NCI-H2171 treated with DMSO at 0.1 percent for 48 hours (cell line): Measurements from ENCODE around the gene KIF27.
"Not testable (repeated sequence)": the region's sequence is repeated elsewhere in the genome, so short reads cannot be mapped to it uniquely, and the experiment has no call there.

Source experiments
- DNase-seq: peaks from one replicate; lab custom pipeline; 2025; lab: John Stamatoyannopoulos, UW

KIF27 gene

DNA sequence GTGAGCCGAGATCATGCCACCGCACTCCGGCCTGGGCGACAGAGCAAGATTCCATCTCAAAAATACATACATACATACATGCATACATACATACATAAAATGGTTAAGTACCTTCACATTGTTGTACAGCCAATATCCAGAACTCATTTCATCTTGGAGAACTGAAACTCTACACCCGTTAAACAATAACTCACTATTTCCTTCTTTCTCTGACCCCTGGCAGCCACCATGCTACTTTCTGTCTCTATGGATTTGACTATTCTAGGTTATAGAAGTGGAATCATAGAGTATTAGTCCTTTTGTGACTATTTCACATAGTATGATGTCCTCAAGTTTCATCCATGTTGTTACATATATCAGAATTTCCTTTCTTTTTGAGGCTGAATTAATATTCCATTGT lies 9.6 kb upstream of the KIF27 start:
- no peak for DNase-seq

DNA sequence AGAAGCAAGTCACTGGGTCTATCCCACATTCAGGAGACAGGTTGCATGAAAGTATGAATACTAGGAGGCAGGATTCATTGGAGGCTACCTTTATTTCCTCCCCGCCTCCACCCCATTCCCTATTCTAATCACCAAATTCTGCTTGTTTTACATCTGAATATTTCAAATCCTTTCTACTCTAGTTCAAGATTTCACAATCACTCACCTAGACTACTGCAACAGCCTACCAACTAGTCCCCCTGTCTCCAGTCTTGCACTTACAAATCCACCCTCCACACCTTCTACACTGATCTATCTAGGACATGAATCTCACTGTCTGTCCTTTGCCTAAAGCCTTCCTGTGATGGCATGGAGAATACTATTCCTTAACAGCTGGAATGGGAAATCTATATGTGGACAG lies 6.4 kb upstream of the KIF27 start:
- DNase-seq, result no peak

DNA sequence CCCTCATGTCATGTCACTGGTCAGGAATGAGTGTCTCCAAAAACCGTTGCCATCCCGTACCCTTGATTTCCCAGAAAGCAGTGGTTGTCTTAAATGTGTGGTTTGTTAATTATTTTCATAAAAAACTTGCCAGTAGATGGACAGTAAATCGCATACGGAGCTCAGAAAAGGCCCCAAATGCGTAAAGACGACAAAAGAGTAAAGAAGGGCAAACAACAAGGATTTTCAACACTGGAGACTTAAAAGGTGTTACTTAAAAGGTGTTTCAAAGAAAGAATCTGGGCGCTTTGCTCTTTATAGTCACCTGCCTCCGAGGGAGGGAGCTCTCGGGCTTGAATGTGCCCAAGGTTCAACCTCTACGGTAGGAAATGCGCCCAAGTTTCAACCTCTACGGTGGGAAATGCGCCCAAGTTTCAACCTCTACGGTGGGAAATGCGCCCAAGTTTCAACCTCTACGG lies 734 bp downstream of the KIF27 start:
- peak; percentile 81 for DNase-seq

DNA sequence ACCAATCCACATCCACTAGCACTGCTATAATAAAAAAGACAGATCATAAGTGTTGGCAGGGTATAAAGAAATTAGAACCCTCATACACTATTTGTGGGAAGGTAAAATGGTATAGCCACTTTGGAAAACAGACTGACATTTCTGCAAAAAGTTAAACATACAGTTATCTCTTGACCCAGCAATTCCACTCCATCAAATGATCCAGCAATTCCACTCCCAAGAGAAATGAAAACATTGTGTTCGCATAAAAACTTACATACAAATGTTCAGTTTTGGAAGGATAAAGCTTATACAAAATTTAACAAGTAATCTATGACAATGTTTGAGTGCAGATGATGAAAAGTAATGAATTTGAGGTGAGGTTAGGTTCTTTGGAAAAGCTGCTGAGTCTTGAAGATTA lies 2.1 kb downstream of the KIF27 start:
- no peak for DNase-seq

DNA sequence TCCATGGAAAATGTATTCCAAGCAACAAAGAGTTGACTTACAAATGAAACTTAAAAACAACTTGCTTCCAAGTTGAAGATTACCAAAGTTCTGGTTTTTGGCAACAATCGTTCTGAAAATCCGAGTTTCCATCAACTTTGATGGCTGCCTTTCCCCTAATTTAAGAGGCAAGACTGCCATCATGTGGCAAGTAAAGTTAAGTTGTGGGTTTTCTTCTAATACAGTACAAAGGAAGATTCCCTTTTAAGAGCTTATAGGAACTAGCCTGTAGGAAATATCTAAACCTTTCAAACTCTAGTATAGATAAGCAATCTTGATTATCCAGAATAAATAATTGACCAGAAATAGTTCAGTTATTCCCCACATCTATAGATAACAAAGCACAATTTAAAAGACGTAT lies 9.0 kb downstream of the KIF27 start:
- DNase-seq, result peak; percentile 61

DNA sequence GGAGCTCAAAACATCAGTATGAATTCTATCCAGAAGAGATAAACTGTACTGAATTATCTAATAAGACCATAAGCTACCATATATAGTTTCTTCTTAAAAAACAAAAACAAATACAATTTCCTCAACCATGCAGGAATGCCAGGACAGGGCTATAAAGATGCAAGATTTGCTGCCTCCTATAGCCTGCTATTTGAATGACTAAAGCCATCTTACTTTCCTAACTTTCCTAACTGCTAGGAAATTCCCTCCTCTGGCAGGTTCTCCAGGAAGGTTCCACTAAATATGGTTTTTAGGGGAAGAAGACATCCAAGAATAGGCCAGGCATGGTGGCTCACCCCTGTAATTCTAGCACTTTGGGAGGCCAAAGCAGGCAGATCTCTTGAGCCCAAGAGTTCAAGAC lies 15.1 kb downstream of the KIF27 start:
- DNase-seq, result no peak

DNA sequence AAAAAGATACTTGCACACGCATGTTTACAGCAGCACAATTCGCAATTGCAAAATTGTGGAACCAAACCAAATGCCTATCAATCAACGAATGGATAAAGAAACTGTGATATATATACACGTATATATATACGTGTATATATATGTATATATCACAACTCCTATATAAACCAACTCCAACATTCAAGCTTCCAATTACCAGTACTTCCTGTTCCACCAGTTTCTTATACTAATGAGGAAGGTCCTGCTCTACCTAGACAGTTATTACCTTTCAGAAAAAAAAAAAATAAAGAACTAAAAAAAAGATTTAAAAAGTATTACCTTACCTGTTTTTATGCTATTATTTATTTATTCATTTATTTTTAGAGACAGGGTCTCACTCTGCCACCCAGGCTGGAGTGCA lies 20.6 kb downstream of the KIF27 start:
- DNase-seq, result not testable (repeated sequence)

DNA sequence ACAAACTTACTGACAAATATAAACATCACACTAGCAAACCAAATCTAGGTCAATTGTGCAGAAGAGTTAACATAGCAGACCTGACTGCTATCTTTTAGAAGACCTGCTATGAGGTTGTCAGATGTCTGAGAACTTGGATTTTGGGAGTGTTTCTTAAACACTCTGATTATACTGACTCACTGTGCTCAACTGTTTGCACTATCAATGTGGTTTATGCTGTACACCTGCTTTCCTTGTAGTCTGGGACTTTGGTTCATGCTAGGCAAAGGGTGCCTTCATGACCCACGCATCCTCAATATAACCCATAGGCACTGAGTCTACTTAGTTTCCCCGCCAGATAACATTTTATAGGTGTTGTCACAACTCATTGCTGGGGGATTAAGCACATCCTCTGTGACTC lies 26.9 kb downstream of the KIF27 start:
- DNase-seq, result not testable (repeated sequence)

DNA sequence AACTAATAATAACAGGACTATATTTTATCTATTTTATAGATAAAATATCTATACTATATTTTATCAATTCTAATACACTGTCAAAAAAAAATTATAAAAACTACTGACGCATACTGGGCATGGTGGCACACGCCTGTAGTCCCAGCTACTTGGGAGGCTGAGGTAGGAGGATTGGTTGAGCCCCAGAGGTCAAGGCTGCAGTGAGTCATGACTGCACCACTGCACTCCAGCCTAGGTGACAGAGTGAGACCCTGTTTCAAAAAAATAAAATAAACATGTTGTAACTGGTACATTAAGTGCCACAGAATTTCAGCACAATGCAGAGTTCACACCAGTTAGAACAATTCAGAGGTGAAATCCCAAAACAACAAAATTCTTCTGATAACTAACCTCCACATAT lies 34.7 kb downstream of the KIF27 start:
- DNase-seq, result not testable (repeated sequence)

DNA sequence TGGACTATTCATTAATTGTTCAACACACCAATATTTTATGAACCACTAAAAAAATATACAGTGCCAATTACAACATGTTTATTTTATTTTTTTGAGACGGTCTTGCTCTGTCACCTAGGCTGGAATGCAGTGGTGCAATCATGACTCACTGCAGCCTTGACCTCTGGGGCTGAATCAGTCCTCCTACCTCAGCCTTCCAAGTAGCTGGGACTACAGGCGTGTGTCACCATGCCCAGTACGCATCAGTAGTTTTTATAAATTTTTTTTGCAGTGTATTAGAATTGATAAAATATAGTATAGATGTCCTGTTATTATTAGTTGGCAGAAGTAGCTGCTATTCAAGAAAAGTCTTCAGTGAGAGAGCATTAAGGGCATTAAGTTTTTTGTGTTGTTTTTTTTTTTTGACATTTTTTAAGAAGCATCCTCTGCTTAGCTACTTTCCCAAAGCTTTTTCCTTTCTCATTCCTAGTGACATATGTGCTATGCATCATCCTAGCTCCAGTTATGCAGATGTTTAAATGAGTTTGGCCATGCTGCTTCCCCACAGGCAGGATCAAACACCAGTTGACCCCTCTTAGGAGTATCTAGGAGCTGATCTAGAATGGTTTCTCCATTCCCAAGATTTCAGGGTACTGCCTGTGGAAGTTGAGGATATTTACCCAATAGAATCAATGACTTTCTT lies 35.5 kb downstream of the KIF27 start:
- DNase-seq, result not testable (repeated sequence)

DNA sequence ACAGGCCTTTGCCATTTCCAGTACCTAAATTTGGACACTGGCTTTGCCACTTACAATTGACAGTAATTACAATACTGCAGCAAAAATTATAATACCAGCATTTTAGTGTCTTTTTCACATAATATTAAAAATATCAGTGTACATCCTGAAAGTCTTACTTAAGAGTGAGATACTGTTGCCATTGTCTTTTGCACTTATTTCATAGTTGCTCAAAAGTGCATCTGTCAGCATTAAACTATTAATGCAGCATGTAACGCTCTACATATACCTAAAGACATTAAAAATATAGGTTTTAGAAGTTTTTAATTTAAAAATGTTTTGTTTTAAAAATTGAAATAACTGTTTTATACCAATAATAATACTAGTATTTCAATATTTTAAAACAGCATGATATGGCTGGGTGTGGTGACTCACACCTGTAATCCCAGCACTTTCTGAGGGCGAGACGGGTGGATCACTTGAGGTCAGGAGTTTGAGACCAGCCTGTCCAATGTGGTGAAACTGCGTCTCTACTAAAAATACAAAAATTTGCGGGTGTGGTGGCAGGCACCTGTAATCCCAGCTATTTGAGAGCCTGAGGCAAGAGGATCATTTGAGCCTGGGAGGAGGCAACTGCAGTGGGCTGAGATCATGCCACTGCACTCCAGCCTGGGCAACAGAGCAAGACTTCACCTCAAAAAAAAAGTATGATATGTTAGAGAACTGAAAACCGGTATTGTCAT lies 39.4 kb downstream of the KIF27 start:
- not testable (repeated sequence) for DNase-seq

DNA sequence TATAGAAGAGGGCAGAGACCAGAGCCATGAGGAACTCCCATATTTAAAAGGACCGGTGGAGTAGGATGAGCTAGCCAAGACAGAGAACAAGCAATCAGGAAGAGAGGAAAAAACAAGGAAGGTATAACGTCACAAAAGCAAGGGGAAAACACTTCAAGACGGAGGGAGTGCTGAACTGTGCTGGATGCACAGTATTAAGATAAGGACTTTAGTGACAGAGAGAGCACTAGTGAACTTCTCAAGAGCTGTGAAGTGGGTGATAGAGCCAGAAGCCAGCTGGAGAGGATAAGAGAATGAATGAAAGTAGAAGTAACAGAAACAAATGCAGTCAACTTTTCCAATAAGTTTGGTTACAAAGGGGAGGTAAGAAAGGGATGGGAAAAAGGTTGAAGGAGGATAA lies 45.7 kb downstream of the KIF27 start:
- not testable (repeated sequence) for DNase-seq

DNA sequence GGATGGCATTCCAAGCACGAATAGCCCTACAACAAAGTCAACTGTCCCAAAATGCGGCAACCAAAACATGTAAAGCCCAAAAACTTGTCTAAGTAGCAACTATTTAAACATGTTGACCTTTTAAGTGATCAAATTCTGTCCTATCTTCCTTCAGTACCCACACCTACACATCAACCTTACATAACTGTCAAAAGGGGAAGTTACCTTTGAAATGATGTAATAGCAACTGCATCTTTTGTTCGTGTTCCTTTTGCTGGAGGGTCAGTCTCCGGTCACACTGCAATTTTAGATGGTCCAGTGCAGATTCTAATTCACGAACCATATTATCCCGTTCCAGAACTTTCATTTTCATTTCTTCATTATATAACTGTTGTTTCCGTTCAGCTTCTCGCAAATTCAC lies 71.3 kb downstream of the KIF27 start:
- not testable (repeated sequence) for DNase-seq

DNA sequence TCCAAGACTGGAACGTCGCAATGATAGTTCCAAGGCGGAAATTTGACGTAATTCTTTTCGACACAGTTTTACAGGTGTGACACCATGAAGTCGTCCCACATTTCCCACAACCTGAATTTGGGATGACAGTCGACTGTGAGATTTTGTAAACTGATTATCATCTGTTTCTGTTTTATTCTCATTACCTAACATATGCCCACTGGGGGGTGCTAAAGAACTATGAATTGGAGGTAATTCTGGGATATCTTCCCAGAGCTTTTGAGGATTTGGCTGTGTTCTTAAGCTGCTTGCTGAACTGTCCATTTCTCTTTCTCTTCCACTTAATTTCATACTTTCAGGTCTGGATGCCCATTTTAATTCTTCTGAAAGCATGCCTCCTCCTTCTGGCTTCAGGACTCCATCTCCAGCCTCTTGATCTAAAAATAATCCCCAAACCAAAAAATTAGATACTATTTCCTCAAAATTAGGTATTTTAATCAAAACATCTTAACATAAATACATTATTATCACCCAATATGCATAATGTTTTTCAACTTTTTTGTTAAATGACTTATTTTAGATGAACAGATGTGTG lies 84.1 kb downstream of the KIF27 start:
- not testable (repeated sequence) for DNase-seq

DNA sequence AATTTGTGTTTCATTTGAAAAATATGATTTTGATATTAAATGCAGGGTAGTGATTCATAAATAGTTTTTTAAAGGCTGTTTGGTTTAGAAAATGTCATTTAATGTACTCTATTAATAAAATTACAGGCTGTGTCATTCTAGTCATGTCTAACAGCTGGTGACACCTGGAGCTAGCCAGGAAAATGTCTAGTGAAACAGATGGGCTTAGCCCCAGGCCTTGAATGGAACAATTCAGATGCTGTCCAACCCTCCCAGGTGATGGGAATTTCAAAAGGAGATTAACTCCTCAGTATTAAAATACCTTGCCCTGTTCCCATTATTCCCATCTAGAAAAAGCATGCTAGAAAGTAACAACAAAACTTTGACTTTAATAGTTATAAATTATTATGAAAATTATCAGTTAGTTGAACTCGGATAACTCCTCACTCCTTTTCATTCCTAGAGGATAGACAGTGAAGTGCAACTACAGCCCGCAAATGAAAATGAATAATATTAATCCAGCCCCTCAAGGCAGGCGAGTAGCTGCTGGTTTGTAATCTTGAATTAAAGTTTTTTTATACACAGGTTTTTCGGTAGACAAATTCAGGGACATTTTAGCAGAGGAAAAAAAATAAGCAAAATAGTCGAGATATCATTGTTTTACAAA lies 90.7 kb downstream of the KIF27 start:
- peak; percentile 74 for DNase-seq

DNA sequence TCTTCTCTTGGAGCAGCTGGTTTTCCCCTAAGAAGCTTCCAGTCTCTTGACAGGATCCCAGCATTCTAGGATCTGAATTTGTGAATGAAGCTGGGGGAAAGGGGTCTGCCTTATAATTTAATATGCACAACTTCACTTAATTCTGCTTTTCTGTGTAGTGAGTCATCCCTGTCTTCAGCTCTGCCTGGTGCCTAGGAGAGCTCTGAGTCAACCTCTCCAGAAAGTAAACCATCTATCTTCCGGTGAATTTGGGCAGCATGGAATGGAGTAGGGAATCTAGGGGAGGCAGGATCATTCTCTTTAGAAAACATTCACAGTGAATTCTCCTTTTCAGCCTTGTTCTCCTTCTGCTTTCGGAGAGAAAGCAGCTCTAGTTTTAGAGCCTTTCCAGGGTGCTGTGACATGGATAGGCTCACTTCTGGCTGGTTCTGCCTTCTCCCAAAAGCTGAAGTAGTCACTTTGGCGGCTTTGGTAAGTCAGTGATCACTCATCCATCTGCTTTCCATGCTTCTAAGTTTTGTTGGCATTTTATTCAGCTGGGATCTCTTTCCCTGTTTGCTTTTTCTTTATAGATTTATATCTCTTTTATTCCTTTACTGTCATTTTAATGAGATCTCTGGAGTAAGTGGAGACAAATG lies 96.1 kb downstream of the KIF27 start:
- not testable (repeated sequence) for DNase-seq

DNA sequence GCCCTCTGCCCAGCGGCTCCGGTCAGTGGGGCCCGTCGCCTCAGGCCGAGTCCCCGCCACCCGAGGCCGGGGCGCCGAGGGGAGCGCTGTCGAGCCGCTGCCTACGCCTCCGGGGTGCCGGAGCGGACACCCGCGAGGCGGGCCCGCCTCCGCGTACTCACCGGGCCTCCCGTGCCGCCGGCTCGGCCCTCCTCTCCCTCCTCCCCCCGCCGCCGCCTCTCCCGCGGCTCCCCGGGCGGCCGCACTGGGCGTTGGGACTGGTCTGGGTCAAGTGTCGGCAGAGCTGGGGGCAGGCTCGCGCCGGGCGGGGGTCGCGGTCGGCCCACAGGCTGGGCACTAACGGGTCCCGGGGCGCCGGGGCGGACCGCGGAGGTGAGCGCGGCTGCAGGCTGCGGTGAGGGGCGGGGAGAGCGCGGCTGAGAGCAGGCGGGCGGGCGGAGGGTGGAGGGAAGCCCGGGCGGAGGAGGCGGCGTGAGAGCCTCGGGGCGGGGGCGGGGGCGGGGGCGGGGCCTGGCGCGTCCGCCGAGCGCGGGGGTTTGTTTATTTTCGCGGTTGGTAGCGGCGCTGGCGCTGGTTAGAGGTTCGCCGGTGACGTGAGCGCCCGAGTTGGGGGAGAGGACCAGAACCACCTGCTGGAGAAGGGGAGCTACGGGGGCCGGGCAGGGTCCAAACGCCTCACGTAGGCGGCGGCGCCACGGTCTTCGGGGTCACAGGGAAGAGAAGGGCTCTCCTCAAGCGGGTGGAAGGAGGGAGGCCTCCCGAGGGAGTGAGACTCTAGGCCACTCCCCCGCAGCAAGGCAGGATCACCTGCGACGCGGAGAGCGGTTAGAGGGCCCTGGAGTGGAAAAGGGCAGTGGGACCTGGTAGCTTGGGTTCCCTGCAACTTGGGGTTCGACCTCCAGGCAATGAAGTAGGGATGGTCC lies 103.6 kb downstream of the KIF27 start, which contains the start of gene GKAP1:
Gene GKAP1 (minus strand): TSS at position 414 of the 923 bp plus-strand sequence. CDS start 11,252 bp downstream, outside the sequence.
- DNase-seq, result peak; percentile 89

DNA sequence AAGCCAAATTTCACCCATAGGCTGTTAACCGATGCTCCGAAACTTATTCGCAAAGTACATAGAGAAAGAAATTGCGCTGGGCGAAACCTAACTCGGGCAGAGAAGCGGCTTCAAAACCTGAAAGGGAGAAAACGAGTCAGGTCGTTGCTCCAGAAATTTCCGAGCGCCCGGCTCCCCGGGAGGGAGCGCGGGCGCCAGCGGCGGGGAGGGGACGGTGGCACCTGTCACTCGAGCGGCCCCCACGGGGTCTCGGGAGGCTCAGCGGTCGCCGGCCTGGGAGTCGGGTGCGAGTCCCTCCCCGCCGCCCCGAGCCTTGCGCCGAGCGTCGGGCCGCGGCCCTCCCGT lies 104.2 kb downstream of the KIF27 start:
- not testable (repeated sequence) for DNase-seq

DNA sequence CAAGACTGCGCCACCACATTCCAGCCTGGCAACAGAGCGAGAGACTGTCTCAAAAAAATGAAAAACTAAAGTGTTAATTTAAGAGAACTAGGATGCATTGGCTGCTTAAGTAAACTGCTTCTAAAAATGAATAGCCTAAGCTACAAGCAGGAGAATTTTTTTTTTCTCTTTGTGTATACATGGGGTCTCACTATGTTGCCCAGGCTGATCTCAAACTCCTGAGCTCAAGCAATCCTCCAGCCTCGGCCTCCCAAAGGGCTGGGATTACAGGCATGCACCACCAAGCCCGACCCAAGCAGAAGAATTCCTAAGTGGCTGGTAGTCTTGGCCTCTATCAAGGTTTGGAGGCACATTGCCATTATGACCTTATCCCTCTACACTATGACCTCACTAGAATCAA lies 106.1 kb downstream of the KIF27 start:
- DNase-seq, result not testable (repeated sequence)

DNA sequence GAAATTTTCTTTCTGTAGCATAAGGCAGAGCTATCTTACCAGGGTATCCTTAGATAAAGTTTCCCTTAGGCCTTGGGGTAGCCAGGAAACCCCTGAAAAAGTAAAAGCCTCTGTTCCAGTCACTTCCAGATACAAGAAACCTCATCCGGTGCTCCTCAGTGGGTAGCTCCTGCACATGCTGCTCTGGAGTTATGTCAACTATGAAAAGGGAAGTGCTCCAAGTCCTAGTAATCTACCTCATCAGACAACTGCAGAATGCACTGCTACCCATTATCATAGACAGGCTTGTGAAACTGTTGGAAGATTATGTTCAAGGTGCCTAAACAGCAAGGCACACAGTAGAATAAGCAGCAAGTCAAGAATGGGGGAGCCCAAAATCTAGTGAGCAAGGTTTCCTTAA lies 112.0 kb downstream of the KIF27 start:
- DNase-seq, result not testable (repeated sequence)

DNA sequence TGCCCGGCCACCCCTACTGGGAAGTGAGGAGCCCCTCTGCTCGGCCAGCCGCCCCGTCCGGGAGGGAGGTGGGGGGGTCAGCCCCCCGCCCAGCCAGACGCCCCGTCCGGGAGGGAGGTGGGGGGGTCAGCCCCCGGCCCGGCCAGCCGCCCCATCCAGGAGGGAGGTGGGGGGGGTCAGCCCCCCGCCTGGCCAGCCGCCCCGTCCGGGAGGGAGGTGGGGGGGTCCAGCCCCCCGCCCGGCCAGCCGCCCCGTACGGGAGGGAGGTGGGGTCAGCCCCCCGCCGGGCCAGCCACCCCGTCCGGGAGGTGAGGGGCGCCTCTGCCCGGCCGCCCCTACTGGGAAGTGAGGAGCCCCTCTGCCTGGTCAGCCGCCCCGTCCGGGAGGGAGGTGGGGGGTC lies 116.8 kb downstream of the KIF27 start:
- not testable (repeated sequence) for DNase-seq
